Gastrocnemius medialis (tissue), 4 donors: ENCODE data around the gene SYS1. TPM values are rescaled to one million over a fixed set of nuclear protein-coding genes. Genes with fewer than 3 reads are reported as not detected.

Experiments
- ATAC-seq, 2 donors: fragments of 150-250 bp; one replicate each; pipeline ENCODE4 v1.9.1; 2016
- DNase-seq, 2 donors: peaks; one replicate each; pipeline ENCODE4 v3.0.0-alpha.2; 2019
- H3K27ac ChIP-seq, 4 donors: fragments of 200-600 bp; sonication (generic); 1 replicate in 1 of 4; 2 replicates in 3 of 4; pipeline ENCODE4 v1.5.1; 2016 to 2018; ENCODE audit warnings: mild to moderate bottlenecking in 2 of 4, moderate library complexity in 1 of 4
- H3K27me3 ChIP-seq, 3 donors: fragments of 200-600 bp; sonication (generic) in 2 of 3; 1 replicate in 1 of 3; 2 replicates in 2 of 3; pipeline versions ENCODE4 v1.5.1 to v1.6.0; 2016 to 2019; ENCODE audit warnings: mild to moderate bottlenecking in 1 of 3, moderate library complexity in 1 of 3
- H3K36me3 ChIP-seq, 2 donors: fragments of 200-600 bp; sonication (generic) in 1 of 2; one replicate each; pipeline ENCODE4 v1.5.1; 2017 to 2018
- H3K4me1 ChIP-seq, 2 donors: fragments of 200-600 bp; sonication (generic) in 1 of 2; one replicate each; pipeline ENCODE4 v1.5.1; 2016 to 2017; ENCODE audit warnings: mild to moderate bottlenecking in 2 of 2
- H3K4me3 ChIP-seq, 4 donors: fragments of 200-600 bp; sonication (generic) in 3 of 4; 1 replicate in 1 of 4; 2 replicates in 3 of 4; pipeline ENCODE4 v1.5.1; 2016 to 2019; ENCODE audit warnings: mild to moderate bottlenecking in 2 of 4
- H3K9me3 ChIP-seq, 3 donors: fragments of 200-600 bp; sonication (generic) in 2 of 3; 1 replicate in 1 of 3; 2 replicates in 2 of 3; pipeline ENCODE4 v1.5.1; 2016 to 2019
- CTCF ChIP-seq, 5 experiments: fragments of 450-650 bp in 3 of 5; fragments of 200-600 bp in 2 of 5; sonication (generic) in 2 of 5; IDR thresholded peaks in 4 of 5; conservative IDR thresholded peaks in 1 of 5; 1 replicate in 4 of 5; 2 replicates in 1 of 5; pipeline ENCODE4 v1.5.1; 2016 to 2019; ENCODE audit warnings: antibody characterized with exemption in 5 of 5, mild to moderate bottlenecking in 3 of 5, moderate library complexity in 3 of 5
- POLR2A ChIP-seq, 2 donors: fragments of 450-650 bp; IDR thresholded peaks; one replicate each; pipeline ENCODE4 v1.6.1; 2017; ENCODE audit warnings: antibody characterized with exemption in 2 of 2, mild to moderate bottlenecking in 2 of 2, moderate library complexity in 2 of 2
- in situ Hi-C, 4 donors: fragments of 200-750 bp; cut with MboI; loops; one replicate each; pipeline versions ENCODE4 v1.15.0 to v1.8.0; 2017; ENCODE audit warnings: low sequenced_read_pairs in 4 of 4
- intact Hi-C: fragments of 100-400 bp; cut with DNase I; formaldehyde crosslinking; loops from one replicate; pipeline ENCODE4 v1.15.1; 2023; ENCODE audit warnings: low total_unique reads
- total RNA-seq, 4 donors: library from RNA; depleted of rRNA; stranded (reverse); fragments of >200 nt; gene quantifications; one replicate each; pipeline versions ENCODE4 v1.1.0 to v1.2.3, GENCODE V29; 2016

SYS1 gene
- 10 to 100 TPM; 34.0 to 59.5 (median 43.7) TPM for total RNA-seq

GRCh38 chr20:45362804-45363610 is at the start of gene SYS1:
TSS of gene SYS1 (plus strand) at chr20:45363156. CDS start at chr20:45363532, 376 bp downstream.
- DNase-seq (peak; percentile 98), ATAC-seq (peak; percentile 63 to 76)
- Histone ChIP-seq H3K4me3 (peak within 1 kb of the TSS; percentile 66 to 86 (median 75)), H3K27ac (peak within 1 kb of the TSS; percentile 94 to 99 (median 96)), H3K36me3 (peaks cover 0 to 27% of the 10 kb centered on the region in 2 donors), H3K27me3 (no peaks in the 10 kb centered on the region), H3K9me3 (no peaks in the 10 kb centered on the region), H3K4me1 (peaks cover 26 to 27% of the 10 kb centered on the region in 2 donors)
- intact Hi-C loops, result loop anchor here (1.0 to 5.0 kb wide), 4 partner anchors 40 to 429 kb away; partner anchors contain the start of genes DNTTIP1 and WFDC3
- TF ChIP-seq POLR2A (IDR thresholded peaks at IDR 0.05), result peak; percentile 90 to 97
- TF ChIP-seq CTCF (IDR thresholded peaks at IDR 0.05 in 4 of 5, conservative IDR thresholded peaks at IDR 0.05 in 1 of 5), result peak; percentile 89 to 95 (median 95)
- in situ Hi-C loops, result loop anchor here in 1 of 4 donors (5.0 to 25.0 kb wide), 2 partner anchors 74 to 1151 kb away; partner anchors contain the start of gene OSER1

GRCh38 chr20:45313943-45314342 is 49.0 kb upstream of the SYS1 start:
- no peak for TF ChIP-seq CTCF (IDR thresholded peaks at IDR 0.05 in 4 of 5, conservative IDR thresholded peaks at IDR 0.05 in 1 of 5)
- no peak for TF ChIP-seq POLR2A (IDR thresholded peaks at IDR 0.05)
- no peak for ATAC-seq
- H3K27ac ChIP-seq, result no peak overlapping the region
- no peaks in the 10 kb centered on the region for H3K36me3 ChIP-seq
- intact Hi-C loops, result loop anchor here (5.0 kb wide), 1 partner anchor 272 kb away; no protein-coding TSS in a partner anchor
- DNase-seq, result no peak
- no peak overlapping the region for H3K4me3 ChIP-seq
- peaks cover 9 to 17% (median 17%) of the 10 kb centered on the region in 3 donors for H3K27me3 ChIP-seq
- in situ Hi-C loops, result loop anchor here in 2 of 4 donors (10.0 kb wide), 3 partner anchors 61 to 461 kb away; partner anchors contain the start of gene TP53TG5 (in 1 of the 2)
- H3K9me3 ChIP-seq, result no peaks in the 10 kb centered on the region
- H3K4me1 ChIP-seq, result no peaks in the 10 kb centered on the region

- no peak for ATAC-seq
Observed at GRCh38 chr20:45315672-45316071, 47.3 kb upstream of the SYS1 start.

More at GRCh38 chr20:45315672-45316071, 47.3 kb upstream of the SYS1 start:
- H3K27ac ChIP-seq, result no peak overlapping the region
- H3K9me3 ChIP-seq, result no peaks in the 10 kb centered on the region
- intact Hi-C loops (no loop called here), in situ Hi-C loops (loop anchor here in 2 of 4 donors (5.0 to 10.0 kb wide), 5 partner anchors 59 to 459 kb away; partner anchors contain the start of gene TP53TG5 (in 1 of the 2))
- no peaks in the 10 kb centered on the region for H3K36me3 ChIP-seq
- no peaks in the 10 kb centered on the region for H3K4me1 ChIP-seq
- TF ChIP-seq CTCF (IDR thresholded peaks at IDR 0.05 in 4 of 5, conservative IDR thresholded peaks at IDR 0.05 in 1 of 5) (no peak), POLR2A (IDR thresholded peaks at IDR 0.05) (no peak)
- peaks cover 9 to 17% (median 17%) of the 10 kb centered on the region in 3 donors for H3K27me3 ChIP-seq
- DNase-seq, result no peak
- H3K4me3 ChIP-seq, result no peak overlapping the region
